ENCODE data around the gene NXF3.
"Not testable (repeated sequence)": the region's sequence is repeated elsewhere in the genome, so short reads cannot be mapped to it uniquely, and the experiment has no call there.

Gene NXF3, protein sequence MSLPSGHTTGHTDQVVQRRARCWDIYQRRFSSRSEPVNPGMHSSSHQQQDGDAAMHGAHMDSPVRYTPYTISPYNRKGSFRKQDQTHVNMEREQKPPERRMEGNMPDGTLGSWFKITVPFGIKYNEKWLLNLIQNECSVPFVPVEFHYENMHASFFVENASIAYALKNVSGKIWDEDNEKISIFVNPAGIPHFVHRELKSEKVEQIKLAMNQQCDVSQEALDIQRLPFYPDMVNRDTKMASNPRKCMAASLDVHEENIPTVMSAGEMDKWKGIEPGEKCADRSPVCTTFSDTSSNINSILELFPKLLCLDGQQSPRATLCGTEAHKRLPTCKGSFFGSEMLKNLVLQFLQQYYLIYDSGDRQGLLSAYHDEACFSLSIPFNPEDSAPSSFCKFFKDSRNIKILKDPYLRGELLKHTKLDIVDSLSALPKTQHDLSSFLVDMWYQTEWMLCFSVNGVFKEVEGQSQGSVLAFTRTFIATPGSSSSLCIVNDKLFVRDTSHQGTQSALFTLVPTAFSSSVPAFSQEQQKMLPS

DNA sequence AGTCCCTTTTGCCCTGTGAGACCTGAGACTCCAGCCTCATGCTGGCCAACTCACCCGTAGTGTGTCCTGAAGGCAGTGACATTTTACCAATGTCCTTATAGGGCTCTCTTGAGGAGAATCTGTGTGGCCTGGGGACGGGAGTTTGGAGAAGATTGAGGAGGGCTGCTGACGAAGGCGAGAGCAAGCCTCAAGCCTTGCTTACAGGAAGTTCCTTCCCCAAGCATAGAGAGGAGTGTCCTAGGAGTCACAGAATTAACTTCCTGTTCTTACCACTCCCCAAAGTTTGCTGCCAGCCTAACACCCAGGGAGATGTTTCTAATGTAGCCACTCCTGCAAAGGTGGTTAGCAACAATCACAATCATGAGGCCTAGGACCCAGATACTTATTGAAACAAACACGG is at the start of gene NXF3:
Gene NXF3 (minus strand): TSS at position 202 of the 400 bp plus-strand sequence. CDS start 120 bp downstream, at position 82.
- no peak for DNase-seq

DNA sequence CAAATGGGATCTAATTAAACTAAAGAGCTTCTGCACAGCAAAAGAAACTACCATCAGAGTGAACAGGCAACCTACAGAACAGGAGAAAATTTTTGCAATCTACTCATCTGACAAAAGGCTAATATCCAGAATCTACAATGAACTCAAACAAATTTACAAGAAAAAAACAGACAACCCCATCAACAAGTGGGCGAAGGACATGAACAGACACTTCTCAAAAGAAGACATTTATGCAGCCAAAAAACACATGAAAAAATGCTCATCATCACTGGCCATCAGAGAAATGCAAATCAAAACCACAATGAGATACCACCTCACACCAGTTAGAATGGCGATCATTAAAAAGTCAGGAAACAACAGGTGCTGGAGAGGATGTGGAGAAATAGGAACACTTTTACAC is 43.6 kb upstream of the NXF3 start:
- DNase-seq, result not testable (repeated sequence)

- no peak for DNase-seq
Measured at GRCh38 chrX:103124284-103124683, 31.3 kb upstream of the NXF3 start.

DNA sequence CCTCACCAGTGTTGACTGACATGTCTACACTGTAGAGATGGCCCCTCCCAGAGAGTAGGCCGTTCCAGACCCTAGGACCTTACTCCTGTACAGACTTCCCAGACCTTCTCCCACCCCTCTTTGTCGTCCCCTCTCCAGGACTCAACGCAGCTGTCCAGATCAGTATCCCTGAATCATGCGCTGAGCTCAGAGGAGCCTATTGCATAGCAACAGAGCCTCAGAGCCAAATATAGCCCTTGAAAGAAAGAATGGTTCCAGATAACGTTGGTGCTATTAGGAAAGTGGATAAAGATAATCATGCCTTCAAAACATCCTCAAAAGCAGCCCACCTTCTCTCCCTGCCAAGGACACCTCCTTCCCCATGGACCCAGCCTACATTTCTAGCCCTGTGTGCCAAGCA is 27.8 kb upstream of the NXF3 start:
- no peak for DNase-seq

DNA sequence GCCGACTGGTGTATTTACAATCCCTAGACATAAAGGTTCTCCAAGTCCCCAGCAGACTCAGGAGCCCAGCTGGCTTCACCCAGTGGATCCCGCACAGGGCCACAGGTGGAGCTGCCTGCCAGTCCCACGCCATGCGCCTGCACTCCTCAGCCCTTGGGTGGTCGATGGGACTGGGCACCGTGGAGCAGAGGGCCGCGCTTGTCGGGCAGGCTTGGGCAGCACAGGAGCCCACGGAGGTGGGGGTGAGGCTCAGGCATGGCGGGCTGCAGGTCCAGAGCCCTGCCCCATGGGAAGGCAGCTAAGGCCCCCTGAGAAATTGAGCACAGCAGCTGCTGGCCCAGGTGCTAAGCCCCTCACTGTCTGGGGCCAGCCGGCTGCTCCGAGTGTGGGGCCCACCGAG is 24.0 kb upstream of the NXF3 start:
- not testable (repeated sequence) for DNase-seq

DNA sequence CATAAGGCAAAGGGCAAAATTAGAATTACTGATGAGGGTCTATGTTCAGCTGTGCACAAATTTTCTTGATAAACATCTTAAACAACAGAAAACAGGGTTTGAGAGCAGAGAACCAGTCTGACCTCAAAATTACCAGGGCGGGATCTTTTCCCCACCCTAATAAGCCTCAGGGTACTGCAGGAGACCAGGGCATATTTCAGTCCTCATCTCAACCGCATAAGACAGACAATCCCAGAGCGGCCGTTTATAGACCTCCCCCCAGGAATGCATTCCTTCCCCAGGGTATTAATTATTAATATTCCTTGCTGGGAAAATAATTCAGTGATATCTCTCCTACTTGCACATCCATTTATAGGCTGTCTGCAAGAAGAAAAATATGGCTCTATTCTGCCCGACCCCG is 16.6 kb upstream of the NXF3 start:
- DNase-seq, result not testable (repeated sequence)

- no peak for DNase-seq
Measured at GRCh38 chrX:103107836-103108235, 14.9 kb upstream of the NXF3 start.

- DNase-seq, result not testable (repeated sequence)
Measured at GRCh38 chrX:103107227-103107737, 14.3 kb upstream of the NXF3 start.

GRCh38 chrX:103104370-103104769 is 11.4 kb upstream of the NXF3 start:
- not testable (repeated sequence) for DNase-seq

- not testable (repeated sequence) for DNase-seq
Measured at GRCh38 chrX:103103866-103104265, 10.9 kb upstream of the NXF3 start.

DNA sequence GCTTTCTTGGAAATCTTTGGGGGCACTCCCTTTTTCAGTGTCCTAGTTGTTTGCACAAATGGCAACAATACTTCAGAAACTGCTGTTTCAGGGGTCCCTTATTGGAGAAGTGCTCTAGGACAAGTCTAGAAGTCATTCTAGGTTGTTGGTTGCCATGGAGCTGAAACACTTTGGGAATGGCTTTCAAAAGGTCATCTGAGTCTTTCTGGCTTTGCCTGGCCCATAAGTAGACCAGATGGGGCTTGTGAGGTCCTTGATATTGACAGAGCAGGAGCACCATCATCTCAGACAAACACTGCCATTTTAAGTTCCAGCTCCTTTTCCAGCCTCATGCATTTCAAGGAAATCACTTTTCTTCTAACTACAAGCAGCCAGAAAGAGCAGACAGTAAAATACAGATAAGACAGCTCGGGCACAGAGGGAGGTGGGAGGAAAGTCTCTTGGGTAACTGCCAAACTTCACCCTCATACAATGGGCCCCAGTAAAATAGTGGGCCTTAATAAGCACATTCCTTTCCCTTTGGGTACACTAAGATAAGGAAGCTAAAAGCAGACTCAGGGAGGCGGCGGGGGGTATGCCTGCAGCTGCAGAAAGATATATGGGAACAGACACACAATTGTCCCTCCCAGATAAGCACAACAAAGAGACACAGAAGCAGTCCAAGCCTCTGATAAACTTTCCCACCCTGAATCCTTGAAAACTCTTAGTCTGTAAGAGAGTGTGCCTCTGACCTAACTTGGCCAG is 8.5 kb upstream of the NXF3 start:
- DNase-seq, result no peak

DNA sequence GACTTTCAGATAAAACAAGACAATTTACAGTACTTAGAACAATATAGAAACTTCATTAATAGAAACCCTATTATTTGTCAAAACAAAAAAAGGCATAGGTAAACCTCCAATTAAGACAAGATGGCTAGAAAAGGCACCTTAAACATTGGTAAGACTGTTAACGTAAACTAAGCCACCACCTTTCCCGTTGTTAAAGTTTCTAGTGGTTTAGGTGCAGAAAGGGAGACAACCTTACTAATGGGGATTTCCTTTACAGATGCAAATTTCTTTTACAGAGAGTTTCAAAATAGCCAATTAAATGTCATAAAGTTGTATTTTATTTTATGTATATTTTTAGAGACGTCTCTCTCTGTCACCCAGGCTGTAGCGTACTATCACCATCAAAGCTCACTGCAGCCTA is 7.5 kb upstream of the NXF3 start:
- DNase-seq, result no peak

- DNase-seq, result no peak
Measured at GRCh38 chrX:103099691-103100090, 6.7 kb upstream of the NXF3 start.

GRCh38 chrX:103098488-103098887 is 5.5 kb upstream of the NXF3 start:
- DNase-seq, result no peak

GRCh38 chrX:103081051-103081450 is 11.9 kb downstream of the NXF3 start:
- DNase-seq, result no peak

- no peak for DNase-seq
Measured at GRCh38 chrX:103073467-103073866, 19.5 kb downstream of the NXF3 start.

DNA sequence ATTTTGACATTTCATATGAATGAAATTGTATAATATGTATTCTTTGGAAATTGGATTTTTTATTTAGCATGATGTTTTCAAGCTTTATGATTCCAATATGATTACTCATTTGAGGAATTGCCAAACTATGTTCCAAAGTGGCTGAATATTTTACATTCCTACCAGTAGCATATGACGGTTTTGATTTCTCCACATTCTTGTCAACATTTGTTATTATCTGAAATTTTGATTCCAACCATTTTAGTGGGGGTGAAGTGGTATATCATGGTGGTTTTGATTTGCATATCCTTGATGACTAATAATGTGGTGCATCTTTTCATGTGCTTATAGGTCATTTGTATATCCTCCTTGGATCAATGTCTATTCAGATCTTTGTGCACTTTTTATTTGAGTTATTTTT is 26.3 kb downstream of the NXF3 start:
- no peak for DNase-seq

DNA sequence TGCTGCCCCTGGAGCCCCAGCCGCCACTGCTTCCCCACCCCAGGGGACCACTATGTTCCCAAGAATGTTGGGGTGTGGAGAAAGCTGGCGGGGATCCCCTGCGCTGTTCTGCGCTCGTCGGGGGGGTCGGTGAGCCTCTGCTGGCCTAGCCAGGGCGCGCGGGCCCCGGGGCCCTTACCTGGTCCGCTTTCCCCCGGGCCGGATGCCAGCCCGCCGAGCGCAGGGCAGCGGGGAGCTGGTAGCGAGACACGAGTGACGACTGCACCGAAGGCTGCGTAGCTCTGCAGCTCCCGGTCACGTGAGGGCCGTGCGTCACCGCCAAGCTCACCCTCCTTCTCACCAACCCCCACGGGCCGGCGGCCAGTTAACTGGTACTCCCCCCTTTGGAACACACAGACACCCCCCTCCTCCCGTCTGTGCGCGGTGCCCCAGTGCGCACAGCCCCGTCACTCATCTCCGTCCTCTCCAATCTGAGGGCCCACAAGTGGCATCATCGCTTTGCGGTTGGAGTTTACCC is 29.0 kb downstream of the NXF3 start, which contains the start of gene BEX1:
Gene BEX1 (minus strand): TSS at position 254 of the 517 bp plus-strand sequence. CDS start 897 bp downstream, outside the sequence.
- no peak for DNase-seq

GRCh38 chrX:103063191-103063845 is 29.6 kb downstream of the NXF3 start:
- no peak for DNase-seq

- DNase-seq, result no peak
Measured at GRCh38 chrX:103061486-103061885, 31.5 kb downstream of the NXF3 start.

- no peak for DNase-seq
Measured at GRCh38 chrX:103056902-103057301, 36.0 kb downstream of the NXF3 start.

DNA sequence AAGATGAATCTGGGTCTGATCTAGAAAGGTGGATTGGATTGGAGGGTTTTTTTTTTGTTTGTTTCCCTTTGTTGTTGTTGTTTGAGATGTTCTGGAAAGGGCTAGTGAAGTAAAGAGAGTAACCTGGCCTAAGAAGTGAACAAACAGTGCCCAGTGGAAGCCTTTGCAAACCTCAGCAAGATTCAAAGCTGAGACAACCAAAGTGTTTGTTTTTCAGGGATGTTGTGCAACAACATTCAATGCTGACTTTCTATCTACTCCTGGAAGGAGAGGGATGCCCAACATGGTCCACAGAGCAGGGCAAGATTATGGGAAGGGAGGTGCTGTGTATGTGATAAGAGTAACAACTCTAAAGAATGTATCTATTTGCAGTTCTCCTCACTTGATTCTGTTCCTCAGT is 40.3 kb downstream of the NXF3 start:
- no peak for DNase-seq
